ENCODE measurements around the gene SLC38A8. TPM values are rescaled to one million over a fixed set of nuclear protein-coding genes. Genes with fewer than 3 reads are reported as not detected.

The SLC38A8 gene
- total RNA-seq, 5 donors from 2014 or later (not counting 1 experiment from before 2014, with no cell fraction given) = not detected

GRCh38 chr16:84032458-84033178, 10.0 kb downstream of the SLC38A8 start:
- H3K27me3 Mint-ChIP-seq = peaks cover 8 to 29% of the 10 kb centered on the region in 2 donors
- CTCF ChIA-PET = no interaction called here

GRCh38 chr16:84031556-84031955, 11.0 kb downstream of the SLC38A8 start:
- no peak overlapping the region for H3K4me3 ChIP-seq (ENCODE audit: control insufficient read depth in 1 of 2, extremely low read depth in 1 of 2, low read length in 1 of 2)
- no peak overlapping the region for H3K27ac Mint-ChIP-seq
- H3K4me3 Mint-ChIP-seq = no peak overlapping the region
- WGBS (ENCODE audit: insufficient coverage) = 77% methylated on average over 15 of the region's 17 CpGs
- H3K36me3 Mint-ChIP-seq = no peaks in the 10 kb centered on the region
- no peaks in the 10 kb centered on the region for H3K9me3 ChIP-seq
- peaks cover 5 to 13% (median 8%) of the 10 kb centered on the region in 3 donors for H3K4me1 Mint-ChIP-seq
- ATAC-seq (replicated peaks in 1 of 4) = no peak
- H3K4me1 ChIP-seq (ENCODE audit: control insufficient read depth in 1 of 2, extremely low read depth in 1 of 2, insufficient read depth in 2 of 2, low read length in 2 of 2) = peaks cover 0 to 10% of the 10 kb centered on the region in 2 experiments
- peaks cover 0 to 34% of the 10 kb centered on the region in 2 experiments for H3K27me3 ChIP-seq (replicated peaks in 1 of 2; ENCODE audit: control insufficient read depth in 2 of 2, extremely low read depth in 1 of 2, insufficient read depth in 2 of 2, low read length in 1 of 2)
- ChIA-PET CTCF (no interaction called here), POLR2A (no interaction called here)
- no peaks in the 10 kb centered on the region for H3K36me3 ChIP-seq (ENCODE audit: control insufficient read depth in 2 of 2, extremely low read depth in 1 of 2, insufficient read depth in 1 of 2, low read length in 1 of 2)
- no peak overlapping the region for H3K27ac ChIP-seq (ENCODE audit: low read length)
- peaks cover 13 to 35% of the 10 kb centered on the region in 2 donors for H3K27me3 Mint-ChIP-seq
- DNase-seq = no peak
- H3K9me3 Mint-ChIP-seq = peaks cover 0 to 4% (median 4%) of the 10 kb centered on the region in 3 donors

More at GRCh38 chr16:84032458-84033178, 10.0 kb downstream of the SLC38A8 start:
- Histone ChIP-seq H3K4me3 (ENCODE audit: control insufficient read depth in 1 of 2, extremely low read depth in 1 of 2, low read length in 1 of 2) (no peak overlapping the region), H3K36me3 (ENCODE audit: control insufficient read depth in 2 of 2, extremely low read depth in 1 of 2, insufficient read depth in 1 of 2, low read length in 1 of 2) (no peaks in the 10 kb centered on the region), H3K9me3 (no peaks in the 10 kb centered on the region), H3K27me3 (replicated peaks in 1 of 2; ENCODE audit: control insufficient read depth in 2 of 2, extremely low read depth in 1 of 2, insufficient read depth in 2 of 2, low read length in 1 of 2) (peaks cover 0 to 26% of the 10 kb centered on the region in 2 experiments), H3K4me1 (ENCODE audit: control insufficient read depth in 1 of 2, extremely low read depth in 1 of 2, insufficient read depth in 2 of 2, low read length in 2 of 2) (peaks cover 0 to 10% of the 10 kb centered on the region in 2 experiments), H3K27ac (ENCODE audit: low read length) (no peak overlapping the region)
- H3K36me3 Mint-ChIP-seq = no peaks in the 10 kb centered on the region
- peaks cover 0 to 4% (median 4%) of the 10 kb centered on the region in 3 donors for H3K9me3 Mint-ChIP-seq
- POLR2A ChIA-PET = no interaction called here
- H3K4me1 Mint-ChIP-seq = peaks cover 5 to 13% (median 8%) of the 10 kb centered on the region in 3 donors
- no peak overlapping the region for H3K4me3 Mint-ChIP-seq
- H3K27ac Mint-ChIP-seq = no peak overlapping the region
- DNase-seq (no peak), ATAC-seq (replicated peaks in 1 of 4) (no peak)
- WGBS (ENCODE audit: insufficient coverage) = 71% methylated on average over 10 of the region's 15 CpGs

- Mint-ChIP-seq H3K27me3 (peaks cover 18 to 39% of the 10 kb centered on the region in 2 donors), H3K9me3 (no peaks in the 10 kb centered on the region), H3K27ac (no peak overlapping the region), H3K36me3 (no peaks in the 10 kb centered on the region), H3K4me1 (peaks cover 5 to 13% (median 8%) of the 10 kb centered on the region in 3 donors), H3K4me3 (peak overlapping the region in 1 of 3 donors; percentile 21)
- Histone ChIP-seq H3K9me3 (no peaks in the 10 kb centered on the region), H3K27me3 (replicated peaks in 1 of 2; ENCODE audit: control insufficient read depth in 2 of 2, extremely low read depth in 1 of 2, insufficient read depth in 2 of 2, low read length in 1 of 2) (peaks cover 0 to 43% of the 10 kb centered on the region in 2 experiments), H3K27ac (ENCODE audit: low read length) (no peak overlapping the region), H3K4me1 (ENCODE audit: control insufficient read depth in 1 of 2, extremely low read depth in 1 of 2, insufficient read depth in 2 of 2, low read length in 2 of 2) (peaks cover 0 to 10% of the 10 kb centered on the region in 2 experiments), H3K4me3 (ENCODE audit: control insufficient read depth in 1 of 2, extremely low read depth in 1 of 2, low read length in 1 of 2) (no peak overlapping the region), H3K36me3 (ENCODE audit: control insufficient read depth in 2 of 2, extremely low read depth in 1 of 2, insufficient read depth in 1 of 2, low read length in 1 of 2) (no peaks in the 10 kb centered on the region)
- ChIA-PET POLR2A (no interaction called here), CTCF (no interaction called here)
- ATAC-seq (replicated peaks in 1 of 4) (no peak), DNase-seq (no peak)
- WGBS (ENCODE audit: insufficient coverage) = 31% methylated on average over 10 of the region's 14 CpGs
Measured at GRCh38 chr16:84029297-84030047, 13.1 kb downstream of the SLC38A8 start.

DNA sequence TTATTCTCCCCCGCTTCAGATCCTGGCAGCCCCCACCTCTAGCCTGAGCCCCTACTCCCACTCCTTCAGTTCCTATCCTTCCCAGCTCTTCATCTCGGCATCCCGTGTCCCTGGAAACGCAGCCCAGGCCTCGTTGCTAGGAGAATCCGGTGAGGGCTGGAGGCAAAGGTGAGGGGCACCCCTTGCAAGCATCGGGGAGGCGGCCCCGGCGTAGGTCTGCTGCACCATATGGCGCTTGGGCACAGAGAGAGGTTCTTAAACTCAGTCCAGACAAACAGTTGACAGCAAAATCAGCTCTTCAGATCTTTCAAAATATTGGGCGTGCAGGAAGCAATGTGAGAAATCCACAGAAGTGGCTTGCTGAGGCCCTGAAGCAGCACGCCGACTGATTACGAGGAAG, 15.0 kb downstream of the SLC38A8 start:
- Mint-ChIP-seq H3K9me3 (no peaks in the 10 kb centered on the region), H3K27ac (no peak overlapping the region), H3K4me1 (peaks cover 5 to 13% (median 8%) of the 10 kb centered on the region in 3 donors), H3K27me3 (peaks cover 24 to 39% of the 10 kb centered on the region in 2 donors), H3K36me3 (no peaks in the 10 kb centered on the region), H3K4me3 (no peak overlapping the region)
- Histone ChIP-seq H3K27ac (ENCODE audit: low read length) (no peak overlapping the region), H3K9me3 (no peaks in the 10 kb centered on the region), H3K36me3 (ENCODE audit: control insufficient read depth in 2 of 2, extremely low read depth in 1 of 2, insufficient read depth in 1 of 2, low read length in 1 of 2) (no peaks in the 10 kb centered on the region), H3K4me3 (ENCODE audit: control insufficient read depth in 1 of 2, extremely low read depth in 1 of 2, low read length in 1 of 2) (no peak overlapping the region), H3K27me3 (replicated peaks in 1 of 2; ENCODE audit: control insufficient read depth in 2 of 2, extremely low read depth in 1 of 2, insufficient read depth in 2 of 2, low read length in 1 of 2) (peaks cover 0 to 46% of the 10 kb centered on the region in 2 experiments), H3K4me1 (ENCODE audit: control insufficient read depth in 1 of 2, extremely low read depth in 1 of 2, insufficient read depth in 2 of 2, low read length in 2 of 2) (peaks cover 0 to 10% of the 10 kb centered on the region in 2 experiments)
- 83% methylated on average over 8 of the region's 15 CpGs for WGBS (ENCODE audit: insufficient coverage)
- ATAC-seq (replicated peaks in 1 of 4) = no peak
- no peak for DNase-seq
- POLR2A ChIA-PET = interaction anchor here in 1 of 2 donors (0.7 kb wide), 1 partner anchor 13 kb away, joined by 6 read pairs; no protein-coding TSS in a partner anchor
- CTCF ChIA-PET = interaction anchor here in 1 of 2 donors (0.6 kb wide), 1 partner anchor 898 kb away, joined by 3 read pairs; no protein-coding TSS in a partner anchor

- ChIA-PET POLR2A (no interaction called here), CTCF (no interaction called here)
- Histone ChIP-seq H3K27ac (ENCODE audit: low read length) (no peak overlapping the region), H3K9me3 (no peaks in the 10 kb centered on the region), H3K4me1 (ENCODE audit: control insufficient read depth in 1 of 2, extremely low read depth in 1 of 2, insufficient read depth in 2 of 2, low read length in 2 of 2) (peaks cover 0 to 10% of the 10 kb centered on the region in 2 experiments), H3K4me3 (ENCODE audit: control insufficient read depth in 1 of 2, extremely low read depth in 1 of 2, low read length in 1 of 2) (no peak overlapping the region), H3K27me3 (replicated peaks in 1 of 2; ENCODE audit: control insufficient read depth in 2 of 2, extremely low read depth in 1 of 2, insufficient read depth in 2 of 2, low read length in 1 of 2) (peaks cover 0 to 44% of the 10 kb centered on the region in 2 experiments), H3K36me3 (ENCODE audit: control insufficient read depth in 2 of 2, extremely low read depth in 1 of 2, insufficient read depth in 1 of 2, low read length in 1 of 2) (no peaks in the 10 kb centered on the region)
- Mint-ChIP-seq H3K27ac (no peak overlapping the region), H3K4me3 (no peak overlapping the region), H3K27me3 (peaks cover 24 to 42% of the 10 kb centered on the region in 2 donors), H3K9me3 (peaks cover 0 to 3% (median 3%) of the 10 kb centered on the region in 3 donors), H3K4me1 (peaks cover 5 to 13% (median 8%) of the 10 kb centered on the region in 3 donors), H3K36me3 (peaks cover under 1% of the 10 kb centered on the region)
- DNase-seq = no peak
- no peak for ATAC-seq (replicated peaks in 1 of 4)
- 73% methylated on average over 2 of the region's 10 CpGs for WGBS (ENCODE audit: insufficient coverage)
Measured at GRCh38 chr16:84026606-84027005, 16.0 kb downstream of the SLC38A8 start.

DNA sequence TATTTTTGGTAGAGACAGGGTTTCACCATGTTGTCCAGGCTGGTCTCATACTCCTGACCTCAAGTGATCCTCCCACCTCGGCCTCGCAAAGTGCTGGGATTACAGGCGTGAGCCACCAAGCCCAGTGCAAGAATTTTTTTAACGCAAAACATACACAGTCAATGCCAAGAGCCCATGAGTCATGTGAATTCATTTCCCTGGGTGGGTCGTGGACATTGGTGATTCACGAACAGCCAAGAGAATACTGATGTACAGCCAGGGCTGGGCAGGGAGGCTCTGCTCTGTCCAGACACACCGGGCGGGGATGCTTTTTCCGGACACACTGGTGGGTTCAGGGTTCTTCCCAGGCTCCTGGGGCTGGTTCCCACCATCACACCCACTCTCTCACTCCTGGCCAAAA, 17.7 kb downstream of the SLC38A8 start:
- 87% methylated on average over 9 of the region's 9 CpGs for WGBS (ENCODE audit: insufficient coverage)
- ATAC-seq (replicated peaks in 1 of 4) (no peak), DNase-seq (no peak)
- no peak overlapping the region for H3K4me3 ChIP-seq (ENCODE audit: control insufficient read depth in 1 of 2, extremely low read depth in 1 of 2, low read length in 1 of 2)
- Mint-ChIP-seq H3K27ac (no peak overlapping the region), H3K36me3 (peaks cover 4% of the 10 kb centered on the region), H3K9me3 (peaks cover 6 to 12% (median 6%) of the 10 kb centered on the region in 3 donors), H3K4me1 (peaks cover 5 to 7% (median 7%) of the 10 kb centered on the region in 3 donors), H3K4me3 (no peak overlapping the region), H3K27me3 (peaks cover 24 to 32% of the 10 kb centered on the region in 2 donors)
- no peak overlapping the region for H3K27ac ChIP-seq (ENCODE audit: low read length)
- POLR2A ChIA-PET = no interaction called here
- peaks cover 0 to 46% of the 10 kb centered on the region in 2 experiments for H3K27me3 ChIP-seq (replicated peaks in 1 of 2; ENCODE audit: control insufficient read depth in 2 of 2, extremely low read depth in 1 of 2, insufficient read depth in 2 of 2, low read length in 1 of 2)
- CTCF ChIA-PET = no interaction called here
- H3K9me3 ChIP-seq = no peaks in the 10 kb centered on the region
- H3K36me3 ChIP-seq (ENCODE audit: control insufficient read depth in 2 of 2, extremely low read depth in 1 of 2, insufficient read depth in 1 of 2, low read length in 1 of 2) = no peaks in the 10 kb centered on the region
- H3K4me1 ChIP-seq (ENCODE audit: control insufficient read depth in 1 of 2, extremely low read depth in 1 of 2, insufficient read depth in 2 of 2, low read length in 2 of 2) = peaks cover 0 to 10% of the 10 kb centered on the region in 2 experiments

Measured in T-cell (primary cell).